Osteocyte (in vitro differentiated cells): ENCODE data around the gene PMM2. TPM values are rescaled to one million over a fixed set of nuclear protein-coding genes. Genes with fewer than 3 reads are reported as not detected.

Experiments used
- DNase-seq: peaks from one replicate; pipeline ENCODE4 v3.0.0; 2021; ENCODE audit warnings: mixed read lengths; ENCODE audit not compliant: unreplicated experiment; ENCODE audit errors: extremely low spot score
- H3K27ac Mint-ChIP-seq: one replicate; pipeline ENCODE4 v1.8.0; 2021; ENCODE audit warnings: mild to moderate bottlenecking, mixed read lengths; ENCODE audit not compliant: unreplicated experiment
- H3K27me3 Mint-ChIP-seq: one replicate; pipeline ENCODE4 v1.8.0; 2021; ENCODE audit warnings: mixed read lengths; ENCODE audit not compliant: unreplicated experiment
- H3K36me3 Mint-ChIP-seq: one replicate; pipeline ENCODE4 v1.8.0; 2021; ENCODE audit warnings: mixed read lengths; ENCODE audit not compliant: unreplicated experiment
- H3K4me1 Mint-ChIP-seq: one replicate; pipeline ENCODE4 v1.8.0; 2021; ENCODE audit warnings: mixed read lengths; ENCODE audit not compliant: unreplicated experiment
- H3K4me3 Mint-ChIP-seq: one replicate; pipeline ENCODE4 v1.8.0; 2021; ENCODE audit warnings: mild to moderate bottlenecking, moderate library complexity, mixed read lengths; ENCODE audit not compliant: unreplicated experiment
- H3K9me3 Mint-ChIP-seq: one replicate; pipeline ENCODE4 v1.8.0; 2021; ENCODE audit warnings: mixed read lengths; ENCODE audit not compliant: unreplicated experiment
- CTCF ChIP-seq: fragments of 200-600 bp; sonication (generic); IDR thresholded peaks from 2 replicates; pipeline ENCODE4 v1.5.0; 2021; ENCODE audit warnings: antibody characterized with exemption, mild to moderate bottlenecking, moderate library complexity
- total RNA-seq: library from RNA; stranded (reverse); gene quantifications from 2 replicates; pipeline ENCODE4 v1.2.1, GENCODE V29; 2021

Gene PMM2
- total RNA-seq, 1 donor from 2014 or later = 42.9 TPM

GRCh38 chr16:8862309-8863130 is 64.9 kb downstream of the PMM2 start:
- no peak overlapping the region for H3K4me3 Mint-ChIP-seq

GRCh38 chr16:8863594-8864424 is 66.2 kb downstream of the PMM2 start:
- H3K36me3 Mint-ChIP-seq = no peaks in the 10 kb centered on the region
- peak overlapping the region; percentile 76 for H3K27ac Mint-ChIP-seq
- peaks cover 81% of the 10 kb centered on the region for H3K4me1 Mint-ChIP-seq
- no peak for TF ChIP-seq CTCF
- DNase-seq = no peak
- H3K27me3 Mint-ChIP-seq = no peaks in the 10 kb centered on the region
- no peaks in the 10 kb centered on the region for H3K9me3 Mint-ChIP-seq
- peak overlapping the region; percentile 52 for H3K4me3 Mint-ChIP-seq

More at GRCh38 chr16:8862309-8863130, 64.9 kb downstream of the PMM2 start:
- no peak for TF ChIP-seq CTCF
- no peak for DNase-seq
- Mint-ChIP-seq H3K9me3 (no peaks in the 10 kb centered on the region), H3K27me3 (no peaks in the 10 kb centered on the region), H3K4me1 (peaks cover 81% of the 10 kb centered on the region), H3K27ac (peak overlapping the region; percentile 34), H3K36me3 (peaks cover 5% of the 10 kb centered on the region)

GRCh38 chr16:8864480-8865110 is 67.0 kb downstream of the PMM2 start:
- no peak for TF ChIP-seq CTCF
- Mint-ChIP-seq H3K4me1 (peaks cover 81% of the 10 kb centered on the region), H3K9me3 (no peaks in the 10 kb centered on the region), H3K4me3 (peak overlapping the region; percentile 52), H3K27ac (peak overlapping the region; percentile 76), H3K27me3 (no peaks in the 10 kb centered on the region), H3K36me3 (no peaks in the 10 kb centered on the region)
- DNase-seq = no peak

GRCh38 chr16:8865145-8865882 is 67.7 kb downstream of the PMM2 start:
- no peaks in the 10 kb centered on the region for H3K27me3 Mint-ChIP-seq
- no peaks in the 10 kb centered on the region for H3K36me3 Mint-ChIP-seq
- no peak for DNase-seq
- no peak for TF ChIP-seq CTCF
- peak overlapping the region; percentile 23 for H3K27ac Mint-ChIP-seq
- H3K4me1 Mint-ChIP-seq = peaks cover 77% of the 10 kb centered on the region
- no peak overlapping the region for H3K4me3 Mint-ChIP-seq
- H3K9me3 Mint-ChIP-seq = no peaks in the 10 kb centered on the region
